HepG2 (cell line): ENCODE results near the gene GRIK1. TPM values are rescaled to one million over a fixed set of nuclear protein-coding genes. Genes with fewer than 3 reads are reported as not detected.

ENCODE experiments used
- ARNT2 ChIP-seq: sonication (generic); formaldehyde crosslinking; IDR thresholded peaks from 2 replicates; pipeline ENCODE4 v1.8.0; 2022; ENCODE audit warnings: mild to moderate bottlenecking, low read depth, missing genetic modification reagents, moderate library complexity
- CREBL2 ChIP-seq: sonication (generic); formaldehyde crosslinking; IDR thresholded peaks from 2 replicates; pipeline ENCODE4 v1.8.1; 2023; ENCODE audit warnings: missing genetic modification reagents, mild to moderate bottlenecking, borderline replicate concordance
- DZIP1 ChIP-seq: sonication (generic); formaldehyde crosslinking; IDR thresholded peaks from 2 replicates; pipeline ENCODE4 v1.5.0; 2020; ENCODE audit warnings: mild to moderate bottlenecking, missing genetic modification reagents
- ELF3 ChIP-seq: IDR thresholded peaks from 2 replicates; pipeline ENCODE4 v1.6.1; 2016; ENCODE audit warnings: missing genetic modification reagents, missing compliant biosample characterization
- FOXK1 ChIP-seq: sonication (generic); formaldehyde crosslinking; IDR thresholded peaks from 2 replicates; pipeline ENCODE4 v1.4.0; 2020; ENCODE audit warnings: low read depth, missing genetic modification reagents, borderline replicate concordance
- HIC2 ChIP-seq: sonication (generic); formaldehyde crosslinking; IDR thresholded peaks from 2 replicates; pipeline ENCODE4 v1.9.0; 2022; ENCODE audit warnings: low read depth, missing genetic modification reagents
- HOXA7 ChIP-seq: sonication (generic); formaldehyde crosslinking; IDR thresholded peaks from 2 replicates; pipeline ENCODE4 v1.8.1; 2022; ENCODE audit warnings: mild to moderate bottlenecking, missing genetic modification reagents, moderate library complexity
- IKZF5 ChIP-seq: IDR thresholded peaks from 2 replicates; pipeline ENCODE4 v1.6.1; 2018; ENCODE audit warnings: missing genetic modification reagents, mild to moderate bottlenecking, missing compliant biosample characterization
- KAT2B ChIP-seq: fragments of 150-350 bp; IDR thresholded peaks from 2 replicates; pipeline ENCODE4 v1.6.1; 2014; ENCODE audit warnings: low read depth, low read length, borderline replicate concordance
- NR2F2 ChIP-seq: IDR thresholded peaks from 2 replicates; pipeline ENCODE4 v1.6.1; 2012; ENCODE audit warnings: low read depth, inconsistent platforms, borderline replicate concordance
- NR2F6 ChIP-seq, 2 experiments: IDR thresholded peaks; 2 replicates each; pipeline ENCODE4 v1.6.1; 2016; ENCODE audit warnings: antibody characterized with exemption in 1 of 2, mild to moderate bottlenecking in 1 of 2
- SIX1 ChIP-seq: sonication (generic); formaldehyde crosslinking; IDR thresholded peaks from 2 replicates; pipeline ENCODE4 v1.4.0; 2020; ENCODE audit warnings: missing genetic modification reagents, borderline replicate concordance
- SNAPC5 ChIP-seq: sonication (generic); formaldehyde crosslinking; IDR thresholded peaks from 2 replicates; pipeline ENCODE4 v1.8.1; 2023; ENCODE audit warnings: mild to moderate bottlenecking, missing genetic modification reagents, borderline replicate concordance
- SOX13 ChIP-seq, 3 experiments: fragments of 450-650 bp in 1 of 3; sonication (generic) in 1 of 3; formaldehyde crosslinking in 1 of 3; IDR thresholded peaks in 2 of 3; conservative IDR thresholded peaks in 1 of 3; 2 replicates each; pipeline versions ENCODE4 v1.5.0 to v1.6.1; 2016 to 2020; ENCODE audit warnings: antibody characterized with exemption in 1 of 3, mild to moderate bottlenecking in 1 of 3, missing compliant biosample characterization in 1 of 3, missing genetic modification reagents in 1 of 3, moderate library complexity in 1 of 3
- ZBTB25 ChIP-seq: IDR thresholded peaks from 2 replicates; pipeline ENCODE4 v1.6.1; 2018; ENCODE audit warnings: missing genetic modification reagents
- ZGPAT ChIP-seq: IDR thresholded peaks from 2 replicates; pipeline ENCODE4 v1.6.1; 2016; ENCODE audit warnings: mild to moderate bottlenecking
- ZNF138 ChIP-seq: sonication (generic); formaldehyde crosslinking; IDR thresholded peaks from 2 replicates; pipeline ENCODE4 v1.5.0; 2020; ENCODE audit warnings: mild to moderate bottlenecking, low read depth, missing genetic modification reagents
- ZNF263 ChIP-seq: sonication (generic); formaldehyde crosslinking; IDR thresholded peaks from 2 replicates; pipeline ENCODE4 v1.4.0; 2020; ENCODE audit warnings: missing genetic modification reagents
- ZNF556 ChIP-seq: sonication (generic); formaldehyde crosslinking; IDR thresholded peaks from 2 replicates; pipeline ENCODE4 v1.4.0; 2020; ENCODE audit warnings: mild to moderate bottlenecking, missing genetic modification reagents, borderline replicate concordance
- ZNF557 ChIP-seq: sonication (generic); formaldehyde crosslinking; IDR thresholded peaks from 2 replicates; pipeline ENCODE4 v1.4.0; 2020; ENCODE audit warnings: missing genetic modification reagents
- polyA plus RNA-seq, 8 experiments: library from polyadenylated mRNA; depleted of rRNA in 3 of 8; stranded (reverse) in 7 of 8; unstranded in 1 of 8; fragments of >200 nt; fragmentation: Illumina TruSeq in 4 of 8; extraction: Trizol in 4 of 8; gene quantifications; 2 replicates each; pipeline versions ENCODE4 v1.2.1 to v1.2.3, GENCODE V29; 2011 to 2016; ENCODE audit warnings: low read depth in 4 of 8, missing spikeins in 1 of 8, mixed read lengths in 1 of 8; ENCODE audit not compliant: insufficient read depth in 1 of 8
- total RNA-seq, 5 experiments: library from RNA; depleted of rRNA; stranded (reverse); fragments of >200 nt; fragmentation: Illumina TruSeq; extraction: Trizol; gene quantifications; 2 replicates each; pipeline ENCODE4 v1.2.3, GENCODE V29; 2016; ENCODE audit warnings: low read depth in 1 of 5

GRIK1 gene
- total and polyA plus RNA-seq, 2 of the 13 experiments (the other 11 are each of a cell fraction or from before 2014, with no cell fraction given): not detected

- TF ChIP-seq DZIP1 (CRISPR knock-in tag) (no peak), ELF3 (CRISPR knock-in tag) (peak; percentile 33; the same call in 1 of the 2 replicates), SIX1 (no peak), FOXK1 (CRISPR knock-in tag) (0 out of 2 replicates have a peak, but pooled peaks have one; percentile 24), ZGPAT (CRISPR knock-in tag) (no peak), NR2F2 (peak; percentile 78), CREBL2 (CRISPR knock-in tag) (no peak), HOXA7 (no peak), SNAPC5 (CRISPR knock-in tag) (no peak), IKZF5 (CRISPR knock-in tag) (no peak), ARNT2 (CRISPR knock-in tag) (no peak), NR2F6 (IDR thresholded peaks at IDR 0.05) (peak; percentile 66), NR2F6 (CRISPR knock-in tag; IDR thresholded peaks at IDR 0.05) (peak; percentile 50), ZNF138 (CRISPR knock-in tag) (no peak), KAT2B (no peak), SOX13 (IDR thresholded peaks at IDR 0.05) (no peak), SOX13 (CRISPR knock-in tag; conservative IDR thresholded peaks at IDR 0.05 in 1 of 2, IDR thresholded peaks at IDR 0.05 in 1 of 2) (peak in 1 of 2 experiments; percentile 36; a peak in 1 of 4 replicates), HIC2 (CRISPR knock-in tag) (no peak), ZNF556 (CRISPR knock-in tag) (no peak), ZNF263 (CRISPR knock-in tag) (no peak), ZNF557 (CRISPR knock-in tag) (no peak), ZBTB25 (CRISPR knock-in tag) (no peak)
Observed at GRCh38 chr21:29725025-29725736, 214.6 kb downstream of the GRIK1 start (continued).
